ENCODE results near the gene FNDC4.

DNA sequence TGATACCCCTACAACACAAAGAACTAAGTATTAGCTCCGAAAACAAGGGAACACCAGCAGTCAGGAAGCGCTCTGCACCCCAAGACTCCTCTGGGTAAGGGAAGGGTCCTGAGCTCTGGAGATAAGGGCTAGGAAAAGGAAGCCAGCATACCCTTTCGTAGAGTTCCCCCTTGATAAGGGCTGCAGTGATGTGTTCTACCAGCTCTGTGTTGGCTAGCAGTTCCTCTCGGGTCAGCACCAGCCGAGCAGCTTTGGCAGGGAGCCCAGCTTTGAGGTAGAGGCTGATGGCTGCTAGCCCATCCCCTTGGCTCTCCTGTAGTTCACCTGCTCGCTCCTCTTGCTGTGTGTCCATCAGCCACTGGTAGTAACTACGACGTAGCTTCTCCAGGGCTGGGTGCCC is 33.9 kb downstream of the FNDC4 start:
- TF ChIP-seq, protein P1, sequence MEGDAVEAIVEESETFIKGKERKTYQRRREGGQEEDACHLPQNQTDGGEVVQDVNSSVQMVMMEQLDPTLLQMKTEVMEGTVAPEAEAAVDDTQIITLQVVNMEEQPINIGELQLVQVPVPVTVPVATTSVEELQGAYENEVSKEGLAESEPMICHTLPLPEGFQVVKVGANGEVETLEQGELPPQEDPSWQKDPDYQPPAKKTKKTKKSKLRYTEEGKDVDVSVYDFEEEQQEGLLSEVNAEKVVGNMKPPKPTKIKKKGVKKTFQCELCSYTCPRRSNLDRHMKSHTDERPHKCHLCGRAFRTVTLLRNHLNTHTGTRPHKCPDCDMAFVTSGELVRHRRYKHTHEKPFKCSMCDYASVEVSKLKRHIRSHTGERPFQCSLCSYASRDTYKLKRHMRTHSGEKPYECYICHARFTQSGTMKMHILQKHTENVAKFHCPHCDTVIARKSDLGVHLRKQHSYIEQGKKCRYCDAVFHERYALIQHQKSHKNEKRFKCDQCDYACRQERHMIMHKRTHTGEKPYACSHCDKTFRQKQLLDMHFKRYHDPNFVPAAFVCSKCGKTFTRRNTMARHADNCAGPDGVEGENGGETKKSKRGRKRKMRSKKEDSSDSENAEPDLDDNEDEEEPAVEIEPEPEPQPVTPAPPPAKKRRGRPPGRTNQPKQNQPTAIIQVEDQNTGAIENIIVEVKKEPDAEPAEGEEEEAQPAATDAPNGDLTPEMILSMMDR (IDR thresholded peaks at IDR 0.05; ENCODE audit: poor library complexity, severe bottlenecking): no peak
- TF ChIP-seq POLR2AphosphoS5 (IDR thresholded peaks at IDR 0.05) (no peak), TAF1 (IDR thresholded peaks at IDR 0.05; ENCODE audit: low read depth) (no peak), EZH2 (IDR thresholded peaks at IDR 0.05; ENCODE audit: borderline replicate concordance, insufficient read depth, low read length, poor library complexity, severe bottlenecking) (no peak), RAD21 (conservative IDR thresholded peaks at IDR 0.05) (no peak), MXI1 (conservative IDR thresholded peaks at IDR 0.05; ENCODE audit: poor library complexity, severe bottlenecking) (no peak), SMC3 (conservative IDR thresholded peaks at IDR 0.05; ENCODE audit: poor library complexity) (no peak), EP300 (conservative IDR thresholded peaks at IDR 0.05; ENCODE audit: poor library complexity, severe bottlenecking) (no peak)
- TF ChIP-seq, protein P2, sequence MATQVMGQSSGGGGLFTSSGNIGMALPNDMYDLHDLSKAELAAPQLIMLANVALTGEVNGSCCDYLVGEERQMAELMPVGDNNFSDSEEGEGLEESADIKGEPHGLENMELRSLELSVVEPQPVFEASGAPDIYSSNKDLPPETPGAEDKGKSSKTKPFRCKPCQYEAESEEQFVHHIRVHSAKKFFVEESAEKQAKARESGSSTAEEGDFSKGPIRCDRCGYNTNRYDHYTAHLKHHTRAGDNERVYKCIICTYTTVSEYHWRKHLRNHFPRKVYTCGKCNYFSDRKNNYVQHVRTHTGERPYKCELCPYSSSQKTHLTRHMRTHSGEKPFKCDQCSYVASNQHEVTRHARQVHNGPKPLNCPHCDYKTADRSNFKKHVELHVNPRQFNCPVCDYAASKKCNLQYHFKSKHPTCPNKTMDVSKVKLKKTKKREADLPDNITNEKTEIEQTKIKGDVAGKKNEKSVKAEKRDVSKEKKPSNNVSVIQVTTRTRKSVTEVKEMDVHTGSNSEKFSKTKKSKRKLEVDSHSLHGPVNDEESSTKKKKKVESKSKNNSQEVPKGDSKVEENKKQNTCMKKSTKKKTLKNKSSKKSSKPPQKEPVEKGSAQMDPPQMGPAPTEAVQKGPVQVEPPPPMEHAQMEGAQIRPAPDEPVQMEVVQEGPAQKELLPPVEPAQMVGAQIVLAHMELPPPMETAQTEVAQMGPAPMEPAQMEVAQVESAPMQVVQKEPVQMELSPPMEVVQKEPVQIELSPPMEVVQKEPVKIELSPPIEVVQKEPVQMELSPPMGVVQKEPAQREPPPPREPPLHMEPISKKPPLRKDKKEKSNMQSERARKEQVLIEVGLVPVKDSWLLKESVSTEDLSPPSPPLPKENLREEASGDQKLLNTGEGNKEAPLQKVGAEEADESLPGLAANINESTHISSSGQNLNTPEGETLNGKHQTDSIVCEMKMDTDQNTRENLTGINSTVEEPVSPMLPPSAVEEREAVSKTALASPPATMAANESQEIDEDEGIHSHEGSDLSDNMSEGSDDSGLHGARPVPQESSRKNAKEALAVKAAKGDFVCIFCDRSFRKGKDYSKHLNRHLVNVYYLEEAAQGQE (IDR thresholded peaks at IDR 0.05; ENCODE audit: borderline replicate concordance): no peak
